ENCODE data around the gene PLD5. TPM values are rescaled to one million over a fixed set of nuclear protein-coding genes. Genes with fewer than 3 reads are reported as not detected.

PLD5 gene
- total RNA-seq, 1 donor from 2014 or later = not detected

DNA sequence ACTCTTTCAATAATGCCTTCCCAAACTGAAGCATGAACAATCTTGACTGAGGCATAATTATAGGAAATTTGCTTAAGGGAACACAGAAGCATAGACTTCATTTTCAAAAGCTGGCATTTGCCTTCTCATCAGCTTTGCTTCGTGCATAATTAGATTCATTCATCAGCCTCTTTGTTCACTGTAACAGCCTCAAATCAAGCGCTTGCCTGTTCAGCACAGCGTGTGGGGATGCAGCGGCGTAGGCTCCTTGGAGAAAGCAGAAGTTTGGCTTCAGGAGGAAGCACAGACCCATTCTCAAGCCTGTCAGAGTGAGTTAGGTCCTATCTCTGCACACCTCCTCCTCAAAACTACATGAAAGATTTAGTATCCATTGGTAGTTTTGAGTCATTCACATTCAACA lies 279.2 kb downstream of the PLD5 start:
- H3K4me1 Mint-ChIP-seq (ENCODE audit: low read depth) = no peaks in the 10 kb centered on the region

GRCh38 chr1:242243472-242243871 lies 281.0 kb downstream of the PLD5 start:
- DNase-seq (ENCODE audit: low spot score) = no peak
- Mint-ChIP-seq H3K36me3 (ENCODE audit: low read depth) (no peaks in the 10 kb centered on the region), H3K4me1 (ENCODE audit: low read depth) (no peaks in the 10 kb centered on the region), H3K4me3 (ENCODE audit: unreplicated experiment) (no peak overlapping the region), H3K27ac (ENCODE audit: unreplicated experiment) (no peak overlapping the region), H3K9me3 (ENCODE audit: low read depth) (no peaks in the 10 kb centered on the region), H3K27me3 (ENCODE audit: low read depth) (peaks cover 3% of the 10 kb centered on the region)
- TF ChIP-seq, protein P1, sequence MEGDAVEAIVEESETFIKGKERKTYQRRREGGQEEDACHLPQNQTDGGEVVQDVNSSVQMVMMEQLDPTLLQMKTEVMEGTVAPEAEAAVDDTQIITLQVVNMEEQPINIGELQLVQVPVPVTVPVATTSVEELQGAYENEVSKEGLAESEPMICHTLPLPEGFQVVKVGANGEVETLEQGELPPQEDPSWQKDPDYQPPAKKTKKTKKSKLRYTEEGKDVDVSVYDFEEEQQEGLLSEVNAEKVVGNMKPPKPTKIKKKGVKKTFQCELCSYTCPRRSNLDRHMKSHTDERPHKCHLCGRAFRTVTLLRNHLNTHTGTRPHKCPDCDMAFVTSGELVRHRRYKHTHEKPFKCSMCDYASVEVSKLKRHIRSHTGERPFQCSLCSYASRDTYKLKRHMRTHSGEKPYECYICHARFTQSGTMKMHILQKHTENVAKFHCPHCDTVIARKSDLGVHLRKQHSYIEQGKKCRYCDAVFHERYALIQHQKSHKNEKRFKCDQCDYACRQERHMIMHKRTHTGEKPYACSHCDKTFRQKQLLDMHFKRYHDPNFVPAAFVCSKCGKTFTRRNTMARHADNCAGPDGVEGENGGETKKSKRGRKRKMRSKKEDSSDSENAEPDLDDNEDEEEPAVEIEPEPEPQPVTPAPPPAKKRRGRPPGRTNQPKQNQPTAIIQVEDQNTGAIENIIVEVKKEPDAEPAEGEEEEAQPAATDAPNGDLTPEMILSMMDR (IDR thresholded peaks at IDR 0.05) = no peak

More for the DNA sequence above, 279.2 kb downstream of the PLD5 start:
- no peak overlapping the region for H3K4me3 Mint-ChIP-seq (ENCODE audit: unreplicated experiment)
- H3K27ac Mint-ChIP-seq (ENCODE audit: unreplicated experiment) = no peak overlapping the region
- peaks cover 3% of the 10 kb centered on the region for H3K27me3 Mint-ChIP-seq (ENCODE audit: low read depth)
- H3K36me3 Mint-ChIP-seq (ENCODE audit: low read depth) = no peaks in the 10 kb centered on the region
- TF ChIP-seq, protein P1 (IDR thresholded peaks at IDR 0.05) = no peak
- H3K9me3 Mint-ChIP-seq (ENCODE audit: low read depth) = no peaks in the 10 kb centered on the region
- DNase-seq (ENCODE audit: low spot score) = no peak

GRCh38 chr1:242242983-242243382 lies 281.5 kb downstream of the PLD5 start:
- H3K4me3 Mint-ChIP-seq (ENCODE audit: unreplicated experiment) = no peak overlapping the region
- peaks cover 6% of the 10 kb centered on the region for H3K27me3 Mint-ChIP-seq (ENCODE audit: low read depth)
- H3K4me1 Mint-ChIP-seq (ENCODE audit: low read depth) = no peaks in the 10 kb centered on the region
- H3K36me3 Mint-ChIP-seq (ENCODE audit: low read depth) = no peaks in the 10 kb centered on the region
- DNase-seq (ENCODE audit: low spot score) = no peak
- TF ChIP-seq, protein P1 (IDR thresholded peaks at IDR 0.05) = no peak
- H3K9me3 Mint-ChIP-seq (ENCODE audit: low read depth) = no peaks in the 10 kb centered on the region
- no peak overlapping the region for H3K27ac Mint-ChIP-seq (ENCODE audit: unreplicated experiment)

GRCh38 chr1:242241936-242242335 lies 282.6 kb downstream of the PLD5 start:
- TF ChIP-seq, protein P1 (IDR thresholded peaks at IDR 0.05) = no peak
- Mint-ChIP-seq H3K4me3 (ENCODE audit: unreplicated experiment) (no peak overlapping the region), H3K36me3 (ENCODE audit: low read depth) (no peaks in the 10 kb centered on the region), H3K9me3 (ENCODE audit: low read depth) (no peaks in the 10 kb centered on the region), H3K27me3 (ENCODE audit: low read depth) (peaks cover 6% of the 10 kb centered on the region), H3K27ac (ENCODE audit: unreplicated experiment) (no peak overlapping the region), H3K4me1 (ENCODE audit: low read depth) (no peaks in the 10 kb centered on the region)
- no peak for DNase-seq (ENCODE audit: low spot score)

GRCh38 chr1:242240691-242241090 lies 283.8 kb downstream of the PLD5 start:
- H3K27me3 Mint-ChIP-seq (ENCODE audit: low read depth) = peaks cover 6% of the 10 kb centered on the region
- TF ChIP-seq, protein P1 (IDR thresholded peaks at IDR 0.05) = no peak
- no peak for DNase-seq (ENCODE audit: low spot score)
- no peaks in the 10 kb centered on the region for H3K4me1 Mint-ChIP-seq (ENCODE audit: low read depth)
- H3K27ac Mint-ChIP-seq (ENCODE audit: unreplicated experiment) = no peak overlapping the region
- H3K4me3 Mint-ChIP-seq (ENCODE audit: unreplicated experiment) = no peak overlapping the region
- H3K36me3 Mint-ChIP-seq (ENCODE audit: low read depth) = no peaks in the 10 kb centered on the region
- H3K9me3 Mint-ChIP-seq (ENCODE audit: low read depth) = no peaks in the 10 kb centered on the region
